GM12892 (cell line): ENCODE data around the gene KIAA0753.

Source experiments
- POLR2A ChIP-seq: IDR thresholded peaks from 2 replicates; pipeline ENCODE4 v1.6.1; 2011; ENCODE audit warnings: low read depth, low read length, control low read depth
- POLR2AphosphoS5 ChIP-seq: IDR thresholded peaks from 2 replicates; pipeline ENCODE4 v1.6.1; 2011; ENCODE audit warnings: low read depth, low read length, control low read depth
- TAF1 ChIP-seq: IDR thresholded peaks from 2 replicates; pipeline ENCODE4 v1.6.1; 2011; ENCODE audit warnings: low read depth, mild to moderate bottlenecking, control low read depth, low read length, borderline replicate concordance

- TF ChIP-seq POLR2A (no peak), TAF1 (no peak), POLR2AphosphoS5 (no peak)
Observed at GRCh38 chr17:6531575-6531974, 108.9 kb downstream of the KIAA0753 start.
